Activated CD4-positive, alpha-beta T cell treated with anti-CD3 and anti-CD28 coated beads, Interleukin-2, Interleukin-4, amounts not matched to agents 100 ng/mL and 50 ng/mL, durations not matched to agents 16 hours and 8 hours (primary cell): ENCODE results near the gene ITGB5.
"Not testable (repeated sequence)": the region's sequence is repeated elsewhere in the genome, so short reads cannot be mapped to it uniquely, and the experiment has no call there.

Experiments
- DNase-seq: peaks from one replicate; pipeline ENCODE4 v3.0.0-alpha.2; 2020; ENCODE audit warnings: low spot score

The ITGB5 gene

DNA sequence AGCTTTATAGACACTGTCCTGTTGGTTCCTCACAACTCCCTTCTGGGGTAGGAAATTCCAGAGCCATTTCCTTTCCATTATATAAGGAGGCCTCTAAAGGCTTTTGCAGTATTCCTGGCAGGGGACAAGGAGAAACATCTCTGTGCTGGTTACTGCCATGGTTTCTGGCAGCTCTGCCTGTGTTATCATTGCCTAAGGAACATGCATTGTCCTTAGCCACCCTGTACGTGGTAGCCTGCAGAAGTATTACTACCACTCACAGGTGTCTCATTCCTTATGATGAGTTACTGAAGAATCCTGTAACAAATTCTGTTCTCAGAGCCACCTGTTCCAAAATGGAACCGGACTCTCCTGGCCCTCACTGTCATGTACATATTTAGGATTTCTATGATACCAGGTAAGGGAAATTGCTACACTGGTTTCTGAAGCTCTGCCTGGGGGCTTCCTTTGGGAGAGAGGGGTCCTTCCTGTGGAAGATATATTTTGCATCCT is 98.9 kb downstream of the ITGB5 start:
- DNase-seq = no peak

DNA sequence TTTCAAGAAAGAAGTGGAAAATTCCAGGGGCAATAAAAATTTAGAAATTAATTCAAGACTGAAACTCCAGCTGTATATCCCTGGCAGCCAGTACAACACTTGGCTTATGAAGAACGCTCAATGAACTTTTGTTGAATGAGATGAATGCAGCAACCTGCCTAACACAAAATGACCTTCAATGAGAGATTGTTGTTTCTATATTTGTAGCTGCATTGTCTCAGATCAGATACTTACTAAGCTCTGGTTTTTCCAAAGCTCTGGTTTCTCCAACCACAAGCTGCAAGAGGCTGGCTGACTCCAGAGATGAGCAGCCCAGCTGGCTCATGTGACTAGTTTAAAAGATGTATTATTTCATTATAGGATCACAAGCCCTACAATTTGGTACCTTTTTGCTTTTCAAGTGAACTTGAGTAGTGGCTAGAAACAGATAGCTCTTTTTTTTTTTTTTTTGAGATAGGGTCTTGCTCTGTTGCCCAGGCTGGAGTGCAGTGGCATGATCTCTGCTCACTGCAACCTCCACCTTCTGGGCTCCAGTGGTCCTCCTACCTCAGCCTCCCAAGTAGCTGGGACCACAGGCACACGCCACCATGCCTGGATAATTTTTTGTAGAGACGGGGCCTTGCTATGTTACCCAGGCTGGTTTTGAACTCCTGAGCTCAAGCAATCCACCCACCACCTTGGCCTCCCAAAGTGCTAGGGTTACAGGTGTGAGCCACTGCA is 99.5 kb downstream of the ITGB5 start:
- DNase-seq = peak; percentile 9

DNA sequence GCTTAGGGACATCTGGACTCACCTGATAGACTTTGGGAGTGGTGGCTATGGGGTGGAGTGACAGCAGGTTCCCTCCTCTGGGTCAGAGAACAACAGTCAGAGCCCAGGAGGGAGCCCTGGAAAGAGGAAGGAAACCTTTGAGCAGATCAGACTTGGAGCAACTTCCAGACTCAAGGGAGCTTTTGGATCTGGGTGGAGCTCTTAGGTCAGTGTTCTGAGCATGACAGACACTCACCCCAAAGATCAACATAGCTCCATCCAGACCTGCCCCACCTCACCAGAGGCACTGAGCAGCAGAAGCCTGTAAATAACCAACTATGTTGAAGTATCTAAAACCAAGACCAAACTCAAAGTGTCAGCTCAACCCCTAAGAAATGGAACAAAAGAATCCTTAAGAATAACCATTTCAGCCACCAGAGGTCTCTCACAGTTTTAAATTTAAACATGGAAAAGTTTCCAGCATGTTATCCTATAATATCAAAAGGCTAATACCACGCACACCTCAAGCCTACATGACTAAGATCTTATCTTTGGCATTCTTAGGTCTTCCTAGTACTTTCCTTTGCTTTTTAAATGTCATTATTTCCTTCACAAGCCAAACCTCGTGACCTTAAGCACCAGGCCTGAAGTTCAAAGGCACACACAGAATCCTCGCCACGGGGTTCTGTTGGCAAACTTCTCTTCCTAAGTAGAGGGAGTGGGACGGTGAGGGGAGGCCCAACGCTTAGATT is 100.5 kb downstream of the ITGB5 start:
- no peak for DNase-seq

DNA sequence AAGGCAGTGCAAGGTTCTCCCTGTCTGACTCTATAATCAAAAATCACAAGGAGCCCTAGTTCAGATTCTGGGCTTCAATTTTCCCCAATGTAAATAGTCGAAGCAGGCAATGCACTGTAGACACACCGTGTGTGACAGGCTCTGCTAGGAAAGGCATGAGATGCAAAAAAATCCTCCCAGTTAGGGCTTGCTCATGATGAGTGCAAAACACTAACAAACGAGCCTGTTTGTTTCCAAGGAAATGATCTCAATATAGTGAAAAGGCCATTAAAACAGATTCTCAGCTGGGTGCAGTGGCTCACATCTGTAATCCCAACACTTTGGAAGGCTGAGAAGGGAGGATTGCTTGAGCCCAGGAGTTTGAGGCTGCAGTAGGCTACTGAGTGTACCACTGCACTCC is 101.2 kb downstream of the ITGB5 start:
- no peak for DNase-seq

DNA sequence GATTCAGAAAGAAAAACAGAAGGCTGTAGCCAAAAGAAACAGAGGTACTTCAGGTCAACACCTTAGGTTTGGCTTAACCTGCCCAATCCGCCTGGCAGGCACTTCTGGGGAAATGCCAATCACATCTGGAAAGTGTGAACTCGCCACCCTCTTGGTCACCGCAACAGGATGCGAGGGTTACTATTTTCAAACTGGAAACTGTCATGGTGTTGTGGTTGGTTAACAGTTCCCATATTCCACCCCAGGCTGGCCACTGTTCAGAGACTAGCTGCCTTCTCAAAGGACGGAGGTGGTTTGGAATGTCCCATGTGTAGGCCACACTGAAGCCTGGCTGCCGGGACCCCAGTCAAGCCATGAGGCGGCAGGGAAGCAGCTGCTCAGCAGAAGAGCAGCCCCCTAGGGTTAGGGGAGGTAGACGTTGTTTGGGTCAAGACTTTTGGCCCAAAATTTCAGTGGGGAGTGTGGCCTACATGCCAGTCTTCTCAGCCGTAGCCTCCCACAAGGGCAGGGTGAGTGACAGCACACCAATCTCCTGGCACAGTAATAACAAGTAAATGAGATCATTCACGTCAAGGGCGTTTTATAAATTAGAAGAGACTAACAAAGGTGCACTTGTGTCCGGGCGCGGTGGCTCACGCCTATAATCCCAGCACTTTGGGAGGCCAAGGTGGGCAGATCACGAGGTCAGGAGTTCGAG is 102.3 kb downstream of the ITGB5 start:
- DNase-seq = peak; percentile 16

DNA sequence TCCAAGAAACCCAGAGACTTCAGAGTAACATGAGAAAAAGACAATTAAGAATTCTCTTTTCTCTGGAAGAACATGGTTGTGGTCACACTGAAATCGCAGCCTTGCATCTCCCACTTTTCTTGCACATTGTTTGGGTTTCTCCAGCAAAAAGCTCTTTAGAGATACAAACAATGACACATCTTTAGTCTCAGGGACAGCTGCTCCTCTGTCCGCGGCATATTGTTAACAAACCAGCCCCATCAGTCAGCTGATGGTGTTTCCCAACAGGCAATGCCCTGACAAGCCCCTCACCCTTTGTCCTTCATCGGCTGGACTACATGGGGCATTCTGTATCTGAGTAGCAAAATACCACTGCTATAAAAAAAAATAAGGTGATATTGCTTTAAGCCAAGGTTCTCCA is 103.5 kb downstream of the ITGB5 start:
- DNase-seq = no peak

DNA sequence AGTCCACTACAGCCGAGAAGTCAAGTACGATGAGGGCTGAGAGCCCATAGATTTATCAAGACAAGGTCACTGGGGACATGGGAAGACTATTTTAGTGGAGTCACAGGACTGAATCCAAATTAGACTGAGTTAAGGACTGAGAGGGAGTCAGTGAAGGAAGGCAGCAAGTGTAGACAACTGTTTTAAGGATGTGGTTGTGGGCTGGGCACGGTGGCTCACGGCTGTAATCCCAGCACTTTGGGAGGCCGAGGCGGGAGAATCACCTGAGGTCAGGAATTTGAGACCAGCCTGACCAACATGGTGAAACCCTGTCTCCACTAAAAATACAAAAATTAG is 104.8 kb downstream of the ITGB5 start:
- not testable (repeated sequence) for DNase-seq

DNA sequence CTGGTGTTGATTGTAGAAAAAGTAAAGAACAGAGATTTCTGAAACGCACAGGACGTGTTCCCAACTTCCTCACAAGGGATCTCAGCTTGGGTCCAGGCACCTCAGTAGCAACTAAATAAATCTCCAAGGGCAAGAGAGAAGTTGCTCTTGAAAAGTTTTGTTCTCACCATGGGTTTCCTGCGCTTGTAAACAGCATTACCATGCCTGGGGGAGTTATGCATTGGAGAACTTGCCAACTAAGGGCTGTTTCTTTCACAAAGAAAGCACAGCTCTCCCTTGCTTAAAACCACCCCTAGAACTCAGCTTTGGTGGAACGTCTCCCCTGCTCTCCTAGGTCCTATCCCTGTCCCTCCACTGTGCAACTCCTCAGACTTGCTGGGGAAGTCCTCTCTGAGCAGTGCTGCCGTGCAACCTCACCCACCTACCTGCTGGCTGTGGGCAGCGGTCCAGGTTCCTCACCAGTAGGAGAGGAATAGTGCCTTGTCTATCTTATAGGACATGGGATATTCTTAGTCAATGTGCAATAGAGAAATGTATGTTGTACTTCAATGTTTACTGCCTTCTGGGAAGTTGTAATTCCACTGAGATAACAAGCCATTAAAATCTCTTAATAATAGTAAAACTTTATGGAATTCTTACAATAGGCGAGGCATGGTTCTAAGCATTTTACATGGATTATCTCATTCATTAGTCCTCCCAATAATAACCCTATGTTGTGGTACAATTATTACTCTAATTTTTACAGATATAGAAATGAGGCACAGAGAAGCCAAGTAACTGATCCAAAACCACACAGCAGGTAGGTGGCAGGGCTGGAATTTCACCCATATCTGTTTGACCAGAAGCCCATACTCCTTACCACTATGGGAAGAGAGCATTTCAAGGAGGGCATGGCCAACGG is 105.4 kb downstream of the ITGB5 start:
- no peak for DNase-seq

DNA sequence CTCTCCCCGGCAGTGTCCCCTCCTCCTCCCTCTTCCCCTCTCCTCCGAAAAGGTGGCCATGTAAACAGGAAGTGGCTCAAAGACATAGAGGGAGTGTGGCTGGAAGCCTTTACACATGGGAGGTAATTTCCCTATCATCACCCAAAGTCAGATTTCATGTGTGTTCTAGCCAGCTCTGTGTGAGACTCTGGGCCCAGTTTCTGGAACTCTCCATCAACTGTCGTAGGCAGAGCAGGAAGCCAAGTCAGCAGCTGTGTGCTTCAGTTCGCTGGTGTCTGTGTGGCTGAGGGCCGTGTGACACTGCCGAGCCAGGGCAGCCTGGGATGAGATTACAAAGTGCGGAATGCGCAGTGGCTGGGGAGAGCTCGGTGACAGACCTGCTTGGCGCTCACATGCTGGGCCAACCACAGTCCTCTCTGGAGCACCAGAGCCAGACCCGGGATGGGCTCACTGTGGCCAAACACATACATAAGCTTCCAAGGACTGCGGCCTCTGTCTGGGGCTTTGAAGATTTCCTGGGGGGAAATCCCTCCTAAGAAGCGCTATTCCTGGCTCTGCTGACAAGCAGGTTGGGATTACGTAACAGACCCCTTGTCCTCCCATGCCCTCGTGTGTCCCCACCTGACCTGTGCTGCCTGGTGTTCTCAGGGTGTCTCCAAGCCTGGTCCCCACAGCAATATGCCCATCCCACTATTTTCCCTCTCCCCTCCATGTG is 106.2 kb downstream of the ITGB5 start:
- no peak for DNase-seq

DNA sequence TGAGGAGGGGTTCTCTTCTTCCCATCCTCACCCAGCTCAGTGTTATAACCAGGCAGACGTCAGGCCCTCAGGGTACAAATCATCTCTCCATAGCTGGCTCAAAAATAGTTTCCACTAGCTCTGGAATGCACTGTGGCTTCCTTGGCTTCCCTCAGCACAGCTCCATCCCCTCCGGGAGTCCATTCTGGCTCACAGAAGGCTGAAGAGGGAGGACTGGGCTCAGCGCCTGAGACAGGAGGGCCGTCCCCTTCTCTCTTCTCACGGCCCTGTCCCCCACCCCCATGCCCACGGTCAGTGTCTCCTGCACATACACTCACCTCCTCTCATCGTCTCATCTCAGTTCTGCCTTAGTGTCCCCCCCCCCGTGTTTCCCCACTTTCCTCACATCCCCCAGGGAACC is 106.8 kb downstream of the ITGB5 start:
- DNase-seq = no peak

DNA sequence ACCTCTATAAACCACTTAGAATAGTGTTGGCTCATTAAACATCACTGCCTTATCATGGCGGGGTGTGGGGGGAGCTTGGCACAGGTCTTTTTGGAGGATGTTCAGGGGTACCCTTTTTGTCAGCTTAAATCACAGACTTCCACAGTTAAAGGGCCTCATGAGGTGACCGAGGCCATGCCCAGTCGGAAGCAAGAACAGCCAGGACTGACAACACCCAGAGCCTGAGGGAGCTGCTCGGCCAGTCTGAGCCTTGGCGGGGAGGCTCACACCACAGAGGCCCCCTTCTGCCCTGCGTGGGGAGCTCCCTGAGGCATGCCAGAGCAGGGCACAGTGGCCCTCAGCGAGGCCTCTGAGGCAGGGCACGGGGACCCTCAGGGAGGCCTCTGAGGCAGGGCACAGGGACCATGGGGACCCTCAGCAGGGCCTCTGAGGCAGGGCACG is 107.4 kb downstream of the ITGB5 start:
- DNase-seq = no peak

DNA sequence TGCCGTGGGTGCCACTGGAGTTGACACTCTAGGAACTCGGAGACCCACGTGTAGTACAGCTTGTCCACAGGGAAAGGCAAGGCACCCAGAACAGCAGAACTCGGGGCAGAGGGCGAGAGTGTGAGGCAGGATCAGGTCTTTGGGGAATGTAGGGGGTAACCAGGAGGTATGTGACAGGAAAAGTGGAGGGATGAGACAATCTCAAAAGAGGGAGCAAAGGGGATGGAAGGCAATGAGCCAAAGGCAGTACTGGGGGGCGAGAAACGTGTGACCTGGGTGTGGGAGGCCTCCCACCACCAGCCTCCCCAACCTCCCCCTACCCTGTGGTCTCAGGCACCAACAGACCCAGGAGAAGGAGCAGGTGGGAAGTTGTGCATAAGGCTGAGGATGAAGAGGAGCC is 108.0 kb downstream of the ITGB5 start:
- no peak for DNase-seq

DNA sequence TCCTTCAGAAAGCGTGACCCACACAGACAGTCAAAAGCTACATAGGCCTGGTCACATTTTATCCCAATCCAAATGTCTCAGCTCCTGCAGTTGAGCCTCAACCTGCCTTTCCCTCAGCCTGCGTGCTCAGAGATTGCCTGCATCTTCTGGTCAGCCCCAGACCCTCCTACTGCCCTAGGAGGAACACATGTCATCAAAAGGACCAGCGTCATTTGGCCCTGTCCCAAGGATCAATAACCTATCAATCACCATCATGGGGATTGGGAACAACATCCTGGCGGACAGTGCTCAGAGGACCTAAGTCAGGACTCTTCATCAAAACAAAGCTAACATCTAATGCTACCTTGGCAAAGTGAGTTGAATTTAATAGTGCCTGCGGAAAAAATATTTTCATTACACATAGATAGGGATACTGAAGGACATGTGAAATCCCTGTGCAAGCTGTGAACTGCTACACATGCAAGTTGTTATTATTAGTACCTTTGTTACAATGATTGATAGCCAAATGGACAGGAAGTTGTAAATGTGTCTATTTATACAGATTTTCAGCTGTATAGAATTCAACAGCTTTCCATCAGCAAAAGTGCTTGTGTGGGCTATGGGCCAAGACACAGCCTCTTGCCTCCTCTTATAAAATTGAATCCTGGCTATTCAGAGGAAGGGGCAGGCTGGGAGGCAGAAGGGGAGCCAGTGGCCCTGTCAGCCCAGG is 109.2 kb downstream of the ITGB5 start:
- no peak for DNase-seq

DNA sequence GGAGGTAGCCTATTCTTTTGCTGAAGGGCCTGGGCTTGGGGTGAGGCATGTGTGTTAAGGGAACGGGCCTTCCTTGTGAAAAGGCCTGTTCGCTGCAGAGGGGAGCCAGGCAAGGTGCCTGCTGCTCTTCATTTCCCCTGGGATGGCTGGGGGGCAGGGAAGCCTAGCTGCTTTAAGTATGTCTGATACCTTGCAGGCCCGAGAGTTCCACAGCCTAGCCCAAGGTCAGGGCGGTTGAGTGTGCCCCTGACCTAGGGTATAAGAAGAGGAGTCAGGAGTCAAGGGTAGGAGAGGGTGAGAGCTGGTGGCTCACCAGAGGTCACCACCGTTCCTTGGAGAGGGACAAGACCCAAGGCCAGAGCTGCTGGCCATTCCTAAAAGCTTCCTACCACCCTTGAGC is 110.3 kb downstream of the ITGB5 start:
- no peak for DNase-seq

DNA sequence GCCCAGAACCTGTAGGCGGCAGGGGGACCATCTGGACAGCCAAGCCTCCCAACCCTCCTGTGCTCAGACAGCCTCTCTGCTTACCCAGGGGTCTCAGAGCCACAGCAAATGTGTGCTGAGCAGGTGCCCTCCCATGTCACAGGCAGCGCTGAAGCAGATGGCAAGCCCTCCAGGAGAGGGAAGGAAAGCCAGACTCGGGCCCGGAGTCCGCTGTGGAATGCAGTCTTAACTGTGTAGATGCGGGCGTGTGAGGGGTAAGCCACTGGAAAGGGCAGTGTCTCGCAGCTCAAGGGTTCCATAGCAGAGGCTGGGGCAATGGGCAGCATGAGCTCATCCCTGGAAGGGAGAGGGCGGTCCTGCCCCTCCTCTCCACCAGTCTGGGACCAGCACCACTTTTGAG is 111.3 kb downstream of the ITGB5 start:
- DNase-seq = no peak

DNA sequence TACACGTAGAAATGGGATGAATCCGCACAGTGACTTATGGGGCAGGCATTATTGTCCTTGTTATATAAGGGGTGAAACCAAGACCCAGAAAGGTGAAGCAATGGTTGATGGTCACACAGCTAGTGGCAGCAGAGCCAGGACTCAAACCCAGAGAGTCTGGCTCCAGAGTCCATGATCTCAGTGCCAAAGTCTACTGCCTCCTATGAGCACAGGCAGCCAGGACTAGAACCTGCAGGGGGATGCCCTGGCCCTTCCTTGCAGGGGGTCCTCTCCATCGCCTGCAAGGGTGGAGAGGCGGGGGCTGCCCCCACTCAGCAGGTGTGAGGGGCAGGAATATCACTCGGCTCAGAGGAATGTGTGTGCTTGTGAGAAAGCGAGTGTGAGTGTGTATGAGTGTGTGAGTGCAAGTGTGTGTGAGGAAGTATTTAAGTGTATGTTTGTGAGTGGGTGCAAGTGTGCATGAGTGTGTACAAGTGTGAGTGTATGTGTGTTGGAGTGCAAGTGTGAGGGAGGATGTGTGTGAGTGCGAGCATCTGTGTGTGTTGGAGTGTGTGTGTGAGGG is 112.2 kb downstream of the ITGB5 start:
- DNase-seq = no peak

DNA sequence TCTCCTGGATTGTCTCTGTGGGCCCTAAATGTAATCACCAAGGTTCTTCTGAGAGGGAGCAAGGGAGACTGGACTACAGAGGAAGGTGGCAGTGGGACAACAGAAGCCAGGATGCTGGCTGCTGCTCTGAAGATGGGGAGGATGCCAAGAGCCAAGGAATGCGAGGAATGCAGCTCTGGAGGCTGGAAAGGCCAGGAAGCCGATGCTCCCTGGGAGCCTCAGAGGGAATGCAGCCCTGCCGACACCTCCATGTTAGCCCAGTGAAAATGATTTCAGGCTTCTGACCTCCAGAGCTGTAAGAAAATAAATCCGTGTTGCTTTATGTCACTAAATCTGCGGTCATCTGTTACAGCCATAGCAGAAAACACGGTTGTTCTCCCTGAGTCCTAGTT is 112.8 kb downstream of the ITGB5 start:
- DNase-seq = no peak

DNA sequence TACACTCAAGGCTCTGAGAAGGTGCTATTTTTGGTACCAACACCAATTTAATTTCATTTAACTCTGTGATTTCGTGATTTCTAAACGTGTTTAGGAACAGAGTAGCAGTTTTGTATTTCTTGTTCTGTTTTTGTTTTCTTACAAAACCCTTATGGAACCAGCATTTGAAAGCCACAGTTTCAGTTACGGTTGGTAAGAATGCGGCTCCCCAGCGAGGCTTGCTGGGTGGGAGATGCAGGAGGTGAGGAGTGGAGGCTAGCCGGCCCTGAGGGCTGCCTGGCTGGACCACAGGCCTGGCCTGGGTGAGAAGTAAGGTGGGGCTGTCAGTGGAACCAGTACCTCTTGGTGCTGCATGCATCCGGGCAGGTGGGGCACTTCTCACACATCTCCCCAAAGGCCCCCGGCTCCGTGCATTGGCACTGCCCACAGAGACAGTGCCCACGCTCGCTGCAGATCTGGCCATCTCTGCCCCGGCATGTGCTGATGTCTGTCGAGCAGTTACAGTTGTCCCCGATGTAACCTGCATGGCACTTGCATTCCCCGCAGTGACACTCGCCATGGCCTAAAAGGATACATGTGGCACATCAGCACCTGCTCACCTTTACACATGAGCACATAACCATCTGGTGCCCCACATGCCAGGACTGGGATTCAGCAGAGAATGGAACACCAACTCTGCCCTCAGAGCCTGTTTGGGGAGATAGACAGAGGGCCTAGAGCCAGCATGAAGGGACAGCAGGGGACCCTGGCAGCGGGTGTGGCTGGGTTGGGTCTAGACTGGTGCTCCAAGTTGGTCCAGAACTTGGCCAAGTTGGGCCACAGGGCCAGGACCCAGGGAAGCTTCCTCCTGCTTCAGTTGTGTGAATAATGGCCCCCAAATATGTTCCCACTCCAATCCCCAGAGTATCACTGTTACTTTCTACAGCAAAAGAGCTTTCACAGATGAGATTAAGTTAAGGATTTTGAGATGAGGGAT is 113.5 kb downstream of the ITGB5 start:
- DNase-seq = no peak
